HepG2 (cell line): ENCODE results near the gene GPRASP2.

Experiments
- ELK4 ChIP-seq: sonication (generic); formaldehyde crosslinking; IDR thresholded peaks from 2 replicates; pipeline ENCODE4 v1.9.0; 2021; ENCODE audit warnings: missing genetic modification reagents, borderline replicate concordance
- HES4 ChIP-seq: sonication (generic); formaldehyde crosslinking; IDR thresholded peaks from 2 replicates; pipeline ENCODE4 v1.9.0; 2021; ENCODE audit warnings: mild to moderate bottlenecking, missing genetic modification reagents, borderline replicate concordance
- TF ChIP-seq, protein P1 (sequence below): sonication (generic); formaldehyde crosslinking; IDR thresholded peaks from 2 replicates; pipeline ENCODE4 v1.8.0; 2022; ENCODE audit warnings: missing genetic modification reagents, mild to moderate bottlenecking, moderate library complexity, borderline replicate concordance

DNA sequence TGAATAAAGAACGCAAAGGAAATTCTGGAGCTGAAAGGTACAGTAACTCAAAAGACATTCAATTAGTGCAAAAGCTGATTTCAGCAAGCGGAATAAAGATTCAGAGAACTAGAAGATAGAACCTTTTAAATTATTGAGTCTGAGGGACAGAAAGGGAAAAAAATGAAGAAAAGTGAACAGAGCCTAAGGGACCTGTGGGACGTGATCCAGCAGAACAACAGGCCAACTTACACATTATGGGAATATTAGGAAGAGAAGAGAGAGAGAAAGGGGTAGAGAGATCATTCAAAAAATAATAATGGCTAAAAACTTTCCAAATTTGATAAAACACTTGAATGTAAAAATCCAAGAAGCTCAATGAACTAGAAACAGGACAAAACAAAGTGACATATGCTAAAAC lies 17.5 kb upstream of the GPRASP2 start:
- TF ChIP-seq ELK4 (CRISPR knock-in tag) (no peak), HES4 (CRISPR knock-in tag) (no peak)
- TF ChIP-seq, protein P1, sequence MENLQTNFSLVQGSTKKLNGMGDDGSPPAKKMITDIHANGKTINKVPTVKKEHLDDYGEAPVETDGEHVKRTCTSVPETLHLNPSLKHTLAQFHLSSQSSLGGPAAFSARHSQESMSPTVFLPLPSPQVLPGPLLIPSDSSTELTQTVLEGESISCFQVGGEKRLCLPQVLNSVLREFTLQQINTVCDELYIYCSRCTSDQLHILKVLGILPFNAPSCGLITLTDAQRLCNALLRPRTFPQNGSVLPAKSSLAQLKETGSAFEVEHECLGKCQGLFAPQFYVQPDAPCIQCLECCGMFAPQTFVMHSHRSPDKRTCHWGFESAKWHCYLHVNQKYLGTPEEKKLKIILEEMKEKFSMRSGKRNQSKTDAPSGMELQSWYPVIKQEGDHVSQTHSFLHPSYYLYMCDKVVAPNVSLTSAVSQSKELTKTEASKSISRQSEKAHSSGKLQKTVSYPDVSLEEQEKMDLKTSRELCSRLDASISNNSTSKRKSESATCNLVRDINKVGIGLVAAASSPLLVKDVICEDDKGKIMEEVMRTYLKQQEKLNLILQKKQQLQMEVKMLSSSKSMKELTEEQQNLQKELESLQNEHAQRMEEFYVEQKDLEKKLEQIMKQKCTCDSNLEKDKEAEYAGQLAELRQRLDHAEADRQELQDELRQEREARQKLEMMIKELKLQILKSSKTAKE (CRISPR knock-in tag): no peak
